HG03139 (cell line): ENCODE data around the gene MYCBP2.

ENCODE experiments used
- ATAC-seq: cut with Tn5 transposase; IDR thresholded peaks from one replicate; pipeline ENCODE4 v1.9.1; 2021; ENCODE audit not compliant: unreplicated experiment

Gene MYCBP2

DNA sequence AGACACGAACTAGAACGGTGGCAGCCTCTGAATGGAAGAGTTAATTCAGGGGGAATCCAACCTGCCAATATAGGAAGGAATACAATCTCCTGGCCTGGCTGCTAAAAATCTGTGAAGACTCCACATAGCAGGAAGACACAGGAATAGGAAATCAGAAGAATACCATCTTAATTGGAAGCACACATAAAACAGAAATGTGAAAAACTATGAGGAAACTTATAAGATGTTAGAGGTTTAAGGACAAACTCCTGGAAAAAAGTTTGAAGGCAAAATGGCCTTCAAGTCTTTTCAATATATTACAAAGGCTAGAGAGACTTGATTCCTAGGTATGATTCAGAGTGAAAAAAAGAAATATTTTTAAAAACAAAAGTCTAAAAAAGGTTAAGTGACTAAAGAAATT, 221.8 kb downstream of the MYCBP2 start:
- ATAC-seq, result no peak

DNA sequence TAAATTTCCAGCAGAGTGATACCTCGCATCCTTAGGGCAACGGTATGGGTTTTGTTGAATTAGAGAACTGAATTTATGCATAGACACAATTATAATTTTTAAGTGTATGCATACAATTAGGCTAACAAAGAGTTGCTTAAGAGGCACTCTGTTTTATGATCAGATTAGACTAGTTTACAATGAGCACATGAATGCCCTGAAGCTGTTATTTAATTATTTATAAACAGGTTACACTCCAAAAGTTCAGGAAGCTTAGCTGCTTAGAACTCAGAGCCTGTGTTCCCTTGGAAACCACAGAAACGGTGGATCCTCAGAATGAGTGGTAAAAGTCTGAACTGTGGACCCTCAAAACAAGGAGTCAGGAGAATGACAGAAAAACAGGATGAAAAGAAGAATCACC, 227.5 kb downstream of the MYCBP2 start:
- ATAC-seq, result no peak

DNA sequence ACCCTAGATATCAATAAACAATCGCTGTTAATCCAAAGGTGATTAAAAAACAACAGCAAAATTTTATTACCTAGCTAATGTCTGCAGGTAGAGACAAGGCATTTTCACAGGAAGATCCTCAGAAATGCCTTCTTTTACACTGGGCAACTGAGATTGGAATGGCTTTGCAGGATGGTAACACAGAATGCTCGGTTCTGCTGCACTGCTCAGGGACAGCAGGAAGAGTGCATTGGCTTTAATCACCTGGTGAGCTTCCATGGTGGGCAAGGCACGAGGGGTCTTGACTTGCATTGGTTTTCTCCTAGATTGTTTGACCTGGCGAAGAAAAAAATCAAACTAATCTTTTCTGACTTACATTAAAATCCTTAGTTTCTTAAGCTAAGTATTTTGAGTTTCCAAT, 231.6 kb downstream of the MYCBP2 start:
- no peak for ATAC-seq

DNA sequence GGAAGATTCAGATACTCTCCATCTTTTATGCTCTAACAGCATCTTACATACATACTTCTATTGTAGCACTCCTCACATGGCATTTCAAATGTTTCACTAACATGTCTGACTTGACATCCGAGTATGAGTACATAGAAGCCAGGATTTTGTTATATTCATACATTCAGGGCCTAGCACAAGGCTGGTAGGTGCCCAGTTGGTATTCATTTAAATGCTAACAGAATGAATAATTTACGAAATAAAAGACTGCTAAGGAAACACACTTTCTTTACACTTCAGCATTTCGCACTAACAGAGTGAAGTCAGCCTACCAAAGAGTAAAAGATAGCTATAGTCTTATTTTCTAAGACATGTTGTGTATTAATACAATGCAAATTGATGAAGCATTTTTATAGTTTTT, 232.1 kb downstream of the MYCBP2 start:
- ATAC-seq, result no peak

DNA sequence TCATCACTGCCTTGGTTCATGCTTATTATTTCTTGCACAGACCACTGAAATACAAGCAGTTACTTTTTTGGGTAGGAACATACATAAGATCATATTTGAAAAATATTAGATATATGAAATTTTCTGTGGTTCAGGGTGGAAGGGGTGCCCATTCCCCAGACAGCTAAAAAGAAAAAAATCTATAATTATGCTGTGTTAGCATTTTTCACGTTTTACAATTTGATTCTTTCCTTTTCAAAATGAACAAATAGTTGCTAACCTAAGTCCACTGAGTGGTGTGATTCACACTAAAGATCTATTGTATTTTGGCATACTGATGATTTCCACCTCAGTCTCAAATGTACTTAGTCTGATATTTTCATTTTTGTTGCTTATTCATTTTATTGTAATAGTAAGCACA, 233.2 kb downstream of the MYCBP2 start:
- no peak for ATAC-seq

DNA sequence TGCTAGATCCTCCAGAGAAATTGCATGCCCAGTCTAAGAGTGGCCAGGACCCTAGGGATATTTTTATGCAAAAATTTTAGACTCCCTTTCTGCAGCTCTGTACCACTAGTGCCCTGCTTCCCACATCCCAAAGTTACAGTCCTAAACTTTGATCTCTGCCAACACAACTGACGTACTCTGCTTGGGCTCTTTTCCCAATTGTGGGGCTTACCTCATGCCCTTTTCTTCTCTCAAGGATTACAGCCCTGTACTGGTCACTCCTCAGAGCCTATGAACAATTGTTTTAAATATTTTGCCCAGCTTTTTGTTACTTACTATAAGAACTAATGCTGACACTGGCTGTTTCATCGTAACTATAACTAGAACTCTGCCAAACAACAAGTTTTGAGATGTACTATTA, 242.1 kb downstream of the MYCBP2 start:
- ATAC-seq, result no peak

DNA sequence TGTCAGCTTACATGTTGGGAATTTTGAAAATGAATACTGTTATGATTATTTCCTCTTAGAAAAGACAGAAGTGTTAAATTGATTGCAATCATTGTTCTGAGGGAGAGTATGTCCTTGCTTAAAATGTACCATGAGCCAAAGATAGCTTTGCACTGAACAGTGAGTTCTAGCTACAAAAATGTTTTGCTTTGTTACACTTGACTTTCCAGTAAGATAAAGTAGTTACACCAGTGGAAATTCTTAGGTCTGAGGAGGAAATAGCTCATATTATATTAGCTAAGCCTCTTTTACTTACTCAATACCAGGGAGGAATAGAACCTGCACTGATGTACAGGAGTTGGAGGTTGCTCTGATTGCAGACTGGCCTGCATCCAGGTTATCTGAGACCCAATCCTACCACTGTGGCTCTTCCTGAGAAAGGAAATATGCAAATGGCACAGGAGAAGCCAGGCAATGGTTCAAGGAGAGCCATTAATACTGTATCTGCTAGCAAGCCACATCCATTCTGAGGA, 246.9 kb downstream of the MYCBP2 start:
- ATAC-seq, result no peak

DNA sequence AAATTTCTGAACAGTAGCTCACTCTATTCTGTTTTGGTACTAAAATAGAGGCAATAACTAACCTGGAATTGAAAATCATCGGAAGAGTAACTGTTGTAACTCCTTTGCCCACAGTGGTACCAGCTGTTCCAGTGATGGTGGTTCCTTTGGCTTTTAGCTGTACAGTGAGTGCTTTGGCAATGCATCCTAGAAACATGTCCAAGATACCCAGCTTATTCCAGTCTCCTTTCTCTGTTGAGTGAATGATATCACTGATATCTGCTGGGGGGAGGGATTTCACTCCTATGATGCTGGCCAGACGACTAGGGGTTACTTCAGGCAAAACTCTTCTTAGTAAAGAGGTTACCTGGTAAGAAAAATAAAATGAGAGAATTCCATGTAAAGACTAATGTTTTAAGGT, 259.4 kb downstream of the MYCBP2 start:
- no peak for ATAC-seq

DNA sequence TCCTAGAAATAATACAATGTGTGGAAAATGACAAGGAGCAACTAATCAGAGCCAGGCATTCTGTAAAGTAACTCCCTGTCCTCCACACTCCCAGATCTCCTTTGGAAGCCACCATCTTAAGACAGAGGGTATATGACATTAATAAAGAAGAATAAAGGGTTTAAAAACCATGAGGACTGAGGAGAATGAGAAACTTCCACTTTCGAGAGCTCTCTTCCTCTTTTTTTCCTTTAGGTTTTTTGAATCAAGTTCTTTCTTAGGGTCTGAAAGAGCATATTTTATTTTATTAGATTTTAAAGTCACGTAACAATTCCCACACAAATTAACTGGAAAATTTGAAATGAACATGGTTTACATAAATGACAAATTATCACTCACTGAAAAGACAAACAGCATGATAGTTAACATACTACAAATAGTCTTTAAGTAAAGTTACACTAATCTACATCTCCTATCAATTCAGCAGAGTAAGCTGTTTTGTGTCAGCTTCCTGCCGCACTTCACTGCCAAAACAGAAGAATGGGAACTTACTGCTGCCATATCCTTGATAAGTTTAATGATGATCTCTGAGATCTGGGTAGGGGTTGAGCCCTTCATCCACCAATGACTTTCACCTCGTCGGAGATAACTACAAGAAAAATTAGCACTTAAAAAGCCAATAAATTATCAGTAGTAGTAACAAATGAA, 261.3 kb downstream of the MYCBP2 start:
- no peak for ATAC-seq

DNA sequence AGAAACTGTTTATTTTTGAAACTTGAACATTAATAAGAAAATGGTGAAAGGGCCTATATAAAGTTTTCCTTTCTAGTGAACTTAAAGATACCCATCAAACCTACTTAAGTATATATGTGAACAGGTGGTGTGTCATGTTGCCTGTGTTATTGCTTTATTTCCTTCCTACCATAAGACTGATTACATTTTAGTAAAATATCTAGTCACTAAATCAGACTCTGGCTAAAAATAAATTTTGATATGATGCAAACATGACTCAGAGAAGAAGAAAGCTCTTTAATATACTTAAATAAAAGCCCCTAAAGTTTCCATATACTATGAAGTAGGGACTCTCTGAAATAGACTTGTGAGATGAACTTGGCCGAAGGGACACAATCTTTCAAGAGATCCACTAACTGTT, 264.8 kb downstream of the MYCBP2 start:
- no peak for ATAC-seq

DNA sequence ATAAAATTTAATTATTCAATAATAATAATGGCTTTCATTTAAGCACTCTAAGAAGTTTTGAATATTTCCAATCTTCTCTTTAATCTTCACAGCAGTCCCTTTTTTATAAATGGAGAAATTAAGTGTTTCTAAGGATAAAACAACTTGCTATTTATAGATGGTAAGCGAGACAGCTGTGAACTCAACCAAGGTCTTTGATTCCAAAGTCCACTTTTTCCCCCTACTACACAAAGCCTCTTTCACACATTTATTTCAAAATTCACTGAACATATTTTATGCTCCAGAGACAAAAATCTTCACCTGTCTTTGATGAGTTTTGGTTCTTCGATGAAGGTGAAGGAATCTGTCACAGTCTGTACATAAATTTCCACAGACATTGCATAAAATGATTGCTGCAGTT, 265.5 kb downstream of the MYCBP2 start:
- ATAC-seq, result no peak

DNA sequence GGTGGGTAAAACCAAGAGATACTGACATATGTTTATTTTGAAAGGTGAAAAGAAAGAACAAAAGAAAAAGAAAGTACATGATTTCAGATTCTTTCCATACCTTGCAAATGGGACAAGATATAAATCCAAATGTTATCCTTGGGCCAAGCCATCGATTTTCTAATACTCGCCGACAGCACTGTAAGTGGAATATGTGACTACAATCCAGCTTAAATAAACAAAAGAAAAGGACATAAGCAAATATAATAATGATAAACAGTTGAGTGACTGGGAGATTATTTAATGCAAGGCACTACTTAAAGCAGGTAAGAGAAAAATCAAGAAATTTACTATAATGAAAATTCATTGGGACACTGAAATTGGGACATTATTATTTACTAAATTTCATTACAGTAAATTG, 270.0 kb downstream of the MYCBP2 start:
- ATAC-seq, result no peak

DNA sequence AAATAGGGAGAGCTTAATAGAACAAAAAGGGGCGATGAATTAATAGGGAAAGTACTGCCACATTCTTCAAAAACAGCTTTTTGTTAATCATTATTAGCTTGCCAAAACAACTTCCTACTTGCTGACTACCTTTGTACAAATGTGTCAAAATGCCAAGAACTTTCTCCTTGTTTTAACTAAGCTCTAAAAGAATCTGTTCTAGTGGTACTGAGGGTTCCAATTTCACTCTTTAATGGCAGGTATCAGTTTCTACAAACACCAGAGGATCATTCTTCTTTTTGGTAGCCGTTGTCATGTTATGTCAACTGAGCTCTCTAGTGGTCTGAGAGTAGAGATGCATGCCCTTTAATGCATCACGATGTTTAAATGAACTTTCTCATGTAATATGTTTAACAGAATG, 270.5 kb downstream of the MYCBP2 start:
- ATAC-seq, result no peak

DNA sequence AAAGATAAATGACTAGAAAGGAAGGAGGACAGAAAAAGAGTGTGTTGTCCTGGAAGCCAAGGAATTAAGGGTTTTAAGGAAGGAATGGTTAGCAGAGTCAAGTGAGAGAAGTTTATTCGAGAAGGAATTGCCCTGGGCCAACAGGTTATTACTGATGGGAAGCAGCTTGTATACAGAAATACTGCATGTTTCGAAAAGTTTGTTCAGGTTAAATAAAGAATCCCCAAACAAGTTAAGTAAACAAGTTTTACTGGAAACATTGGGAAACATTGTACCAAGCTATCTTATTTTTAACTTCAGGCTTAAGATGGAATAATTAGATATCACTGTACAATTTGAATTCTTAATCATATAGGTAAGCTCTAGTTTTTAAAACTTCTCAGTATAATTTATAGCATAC, 271.7 kb downstream of the MYCBP2 start:
- no peak for ATAC-seq

DNA sequence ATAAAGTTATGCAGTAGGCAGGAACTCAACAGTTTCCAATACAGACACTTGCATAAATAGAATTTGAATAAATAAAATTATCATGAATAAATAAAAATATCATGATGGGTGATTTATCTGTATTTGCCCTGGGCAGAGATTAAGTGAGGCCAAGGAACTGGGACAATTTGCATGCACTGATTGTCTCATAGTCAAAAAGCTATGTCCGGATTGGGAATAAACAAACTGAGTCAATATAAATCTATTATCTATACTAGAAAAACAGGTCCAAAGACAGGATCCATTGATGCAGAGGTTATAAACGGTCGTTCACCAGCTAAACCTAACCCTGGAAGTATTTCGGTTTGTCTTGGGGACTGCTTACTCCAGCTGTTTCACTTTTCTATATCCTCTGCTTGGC, 273.7 kb downstream of the MYCBP2 start:
- no peak for ATAC-seq

DNA sequence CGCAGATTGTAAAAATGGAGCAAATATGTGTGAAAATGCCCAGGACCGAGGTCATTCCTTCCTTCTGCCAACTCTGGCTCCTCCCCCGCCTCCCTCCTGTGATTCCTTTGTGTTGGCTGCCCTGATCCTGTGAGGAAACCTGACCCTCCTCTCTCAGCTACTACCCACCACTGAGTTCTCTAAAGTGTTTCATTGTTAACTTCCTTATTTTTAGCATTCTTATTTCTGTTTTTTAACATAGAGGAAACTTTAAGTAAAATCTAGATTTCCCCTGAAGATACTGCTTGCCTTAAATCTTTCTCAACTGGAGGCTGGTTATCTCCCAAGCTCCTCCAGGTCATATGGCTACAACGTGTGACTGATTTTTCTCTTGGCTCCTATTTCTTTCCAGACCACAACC, 278.2 kb downstream of the MYCBP2 start:
- ATAC-seq, result no peak

DNA sequence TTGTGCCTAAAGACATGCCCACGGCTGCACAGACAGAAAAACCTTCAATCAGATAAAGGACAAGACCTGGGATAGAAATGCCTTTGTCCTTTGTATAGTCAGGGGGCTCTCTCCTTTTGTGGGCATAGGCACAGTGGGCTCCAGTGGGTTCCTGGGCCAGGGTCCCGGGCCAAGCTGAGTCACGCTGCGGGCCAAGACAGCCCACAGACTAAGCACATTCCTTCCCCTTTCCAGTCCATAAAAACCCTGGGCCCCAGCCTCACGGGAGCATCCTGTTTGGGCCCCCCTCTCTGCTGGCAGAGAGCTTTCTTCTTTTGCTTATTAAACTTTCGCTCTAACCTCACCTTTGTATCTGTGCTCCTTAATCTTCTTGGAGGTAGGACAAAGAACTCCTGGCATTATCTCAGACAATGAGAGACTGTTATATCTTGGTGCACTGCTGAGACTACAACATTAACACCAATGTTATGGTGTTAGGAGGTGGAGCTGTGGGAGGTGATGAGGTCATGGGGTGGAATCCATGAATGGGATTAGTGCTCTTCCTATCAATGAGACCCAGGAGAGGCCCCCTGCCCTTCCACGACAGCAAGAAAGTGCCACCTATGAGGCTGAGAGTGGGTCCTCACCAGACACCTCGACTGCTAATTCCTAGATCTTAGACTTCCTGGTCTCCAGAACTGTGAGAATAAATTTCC, 279.1 kb downstream of the MYCBP2 start:
- no peak for ATAC-seq

DNA sequence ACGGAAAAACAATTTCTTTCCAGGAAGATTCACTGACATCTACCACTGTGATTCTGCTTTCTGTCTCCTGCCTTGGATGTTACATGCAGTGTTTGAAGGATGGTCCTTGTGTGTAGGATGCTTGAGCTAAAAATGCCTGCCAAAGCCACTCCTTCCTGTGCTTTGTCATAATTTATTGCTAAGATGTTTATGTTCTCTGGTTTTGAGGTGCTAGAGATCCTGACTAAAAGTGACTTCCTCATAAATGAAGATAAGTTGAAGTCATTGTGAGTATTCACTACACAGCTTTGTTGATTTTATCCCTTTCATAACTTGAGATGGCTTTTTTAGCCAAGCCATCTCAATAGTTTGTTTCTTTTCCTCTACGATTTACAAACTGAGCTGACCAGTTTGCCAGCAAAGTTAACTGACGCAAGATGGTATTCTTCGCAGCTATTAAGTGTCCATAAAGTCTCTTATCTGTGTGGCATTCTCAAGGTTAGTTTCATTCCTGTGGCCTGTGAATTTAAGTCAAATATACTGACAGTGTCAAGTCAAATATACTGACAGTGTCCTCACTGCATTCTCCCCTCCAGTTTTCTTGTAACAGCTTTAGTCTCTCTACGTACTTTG, 284.2 kb downstream of the MYCBP2 start:
- ATAC-seq, result no peak

DNA sequence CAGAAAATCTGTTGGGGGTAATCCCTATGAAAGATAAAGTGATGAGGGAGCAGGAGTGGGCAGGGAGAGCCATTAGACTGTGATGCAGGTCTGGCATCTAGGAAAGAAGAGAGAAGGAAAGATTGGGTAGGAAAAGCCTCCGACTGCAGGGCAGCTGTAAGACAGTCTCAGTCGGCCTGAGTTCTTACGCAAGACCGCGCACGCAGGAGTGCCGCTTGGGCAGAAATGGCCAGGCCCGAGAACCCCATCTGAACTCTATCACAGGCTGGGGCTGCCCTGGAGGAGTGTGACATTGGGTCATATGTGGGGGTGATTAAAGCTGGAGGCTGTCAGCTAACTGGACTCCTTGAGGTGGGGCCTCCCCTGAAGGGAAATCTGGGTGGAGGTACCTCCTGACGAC, 286.1 kb downstream of the MYCBP2 start:
- no peak for ATAC-seq

DNA sequence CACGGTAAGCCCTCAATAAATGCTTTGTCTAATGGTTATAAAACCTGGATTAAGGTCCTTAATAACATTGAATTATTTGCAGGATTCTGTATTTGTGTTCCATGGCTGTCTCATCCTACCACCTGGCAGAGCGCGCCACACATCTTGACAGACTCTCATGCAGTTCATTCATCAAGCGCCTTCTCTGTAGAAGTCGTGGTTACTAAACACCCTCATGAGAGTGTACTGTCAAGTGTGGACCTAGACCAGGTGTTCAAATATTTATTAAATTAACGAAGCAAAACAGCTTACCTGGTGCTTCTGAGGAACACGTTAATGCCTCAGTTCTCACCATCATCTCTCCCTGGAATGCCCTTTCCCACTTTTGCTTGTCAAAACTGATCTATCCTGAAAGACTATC, 286.8 kb downstream of the MYCBP2 start:
- ATAC-seq, result no peak

DNA sequence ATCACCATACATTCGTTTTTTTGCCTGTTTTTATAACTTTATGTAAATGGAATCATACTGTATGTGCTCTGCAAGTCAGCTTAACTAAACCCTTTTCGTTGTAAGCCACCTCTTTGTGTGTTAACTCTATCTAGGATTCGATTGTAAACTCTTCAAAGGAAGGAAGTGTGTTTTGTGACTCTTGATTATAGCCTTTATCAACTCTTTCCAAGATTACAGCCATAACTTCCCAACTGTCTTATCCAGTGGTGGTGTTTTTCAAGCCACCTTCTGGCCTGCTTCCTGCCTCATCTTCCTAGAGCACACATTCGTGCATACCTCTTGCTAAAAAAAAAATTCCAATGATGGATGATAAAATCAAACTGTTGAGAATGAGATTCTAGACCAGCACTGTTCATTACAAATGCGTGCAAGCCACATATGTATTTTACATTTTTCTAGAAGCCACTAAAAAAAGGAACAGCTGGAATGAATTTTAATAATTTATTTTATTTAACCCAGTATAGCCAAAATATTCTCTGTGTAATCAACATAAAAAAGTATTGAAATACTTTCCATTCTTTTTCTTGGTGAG, 287.9 kb downstream of the MYCBP2 start:
- ATAC-seq, result no peak

DNA sequence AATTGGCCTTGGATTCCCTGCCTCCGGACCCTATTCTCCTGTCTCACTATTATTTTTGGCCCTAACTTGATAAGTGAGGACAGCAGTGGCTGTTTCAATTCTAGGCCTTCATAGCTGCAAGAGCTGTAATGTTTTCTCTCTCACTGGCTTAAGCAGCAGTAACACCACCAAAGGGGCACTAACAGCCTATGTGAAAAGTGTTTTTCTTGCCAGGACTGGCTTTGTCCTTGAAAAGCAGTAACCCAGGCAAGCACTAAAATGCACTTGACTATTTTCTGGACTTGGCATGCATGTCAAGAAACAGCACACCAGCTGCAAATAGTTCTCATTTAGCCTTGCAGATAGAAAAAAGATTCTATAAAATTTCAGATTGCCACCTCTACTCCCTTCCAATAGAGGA, 290.6 kb downstream of the MYCBP2 start:
- ATAC-seq, result no peak
